ENCODE measurements around the gene OPRM1.
"Not testable (repeated sequence)": the region's sequence is repeated elsewhere in the genome, so short reads cannot be mapped to it uniquely, and the experiment has no call there.

OPRM1 gene

DNA sequence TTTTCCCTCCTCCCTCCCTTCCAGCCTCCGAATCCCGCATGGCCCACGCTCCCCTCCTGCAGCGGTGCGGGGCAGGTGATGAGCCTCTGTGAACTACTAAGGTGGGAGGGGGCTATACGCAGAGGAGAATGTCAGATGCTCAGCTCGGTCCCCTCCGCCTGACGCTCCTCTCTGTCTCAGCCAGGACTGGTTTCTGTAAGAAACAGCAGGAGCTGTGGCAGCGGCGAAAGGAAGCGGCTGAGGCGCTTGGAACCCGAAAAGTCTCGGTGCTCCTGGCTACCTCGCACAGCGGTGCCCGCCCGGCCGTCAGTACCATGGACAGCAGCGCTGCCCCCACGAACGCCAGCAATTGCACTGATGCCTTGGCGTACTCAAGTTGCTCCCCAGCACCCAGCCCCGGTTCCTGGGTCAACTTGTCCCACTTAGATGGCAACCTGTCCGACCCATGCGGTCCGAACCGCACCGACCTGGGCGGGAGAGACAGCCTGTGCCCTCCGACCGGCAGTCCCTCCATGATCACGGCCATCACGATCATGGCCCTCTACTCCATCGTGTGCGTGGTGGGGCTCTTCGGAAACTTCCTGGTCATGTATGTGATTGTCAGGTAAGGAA lies at the start of gene OPRM1:
Gene OPRM1, plus strand, starts transcription at position 10 of the 612 bp plus-strand sequence. Its CDS starts 305 bp downstream, at position 315.
- DNase-seq (ENCODE audit: low read depth) = no peak

DNA sequence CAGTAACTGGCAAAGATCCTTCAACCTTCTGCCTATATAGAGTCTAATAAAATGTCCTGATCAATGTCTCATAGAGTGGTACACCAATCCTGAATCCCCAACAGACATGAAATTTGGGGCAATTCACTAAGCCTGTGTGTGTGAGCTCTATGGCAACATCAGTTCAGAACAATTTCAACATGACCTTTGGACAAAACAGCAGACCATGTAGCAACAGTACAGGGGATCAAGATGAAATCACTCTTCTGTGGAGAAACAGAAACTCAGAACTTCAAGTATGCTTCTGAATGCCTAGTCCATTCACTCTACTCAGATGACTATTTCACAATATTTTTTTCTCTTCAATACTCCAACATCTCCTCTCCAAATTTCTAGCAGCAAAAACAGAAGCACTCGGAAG lies 49.1 kb upstream of the OPRM1 start:
- DNase-seq (ENCODE audit: low read depth) = no peak

- no peak for DNase-seq (ENCODE audit: low read depth)
These were observed 45.0 kb upstream of the OPRM1 start for GRCh38 chr6:153994004-153994403.

DNA sequence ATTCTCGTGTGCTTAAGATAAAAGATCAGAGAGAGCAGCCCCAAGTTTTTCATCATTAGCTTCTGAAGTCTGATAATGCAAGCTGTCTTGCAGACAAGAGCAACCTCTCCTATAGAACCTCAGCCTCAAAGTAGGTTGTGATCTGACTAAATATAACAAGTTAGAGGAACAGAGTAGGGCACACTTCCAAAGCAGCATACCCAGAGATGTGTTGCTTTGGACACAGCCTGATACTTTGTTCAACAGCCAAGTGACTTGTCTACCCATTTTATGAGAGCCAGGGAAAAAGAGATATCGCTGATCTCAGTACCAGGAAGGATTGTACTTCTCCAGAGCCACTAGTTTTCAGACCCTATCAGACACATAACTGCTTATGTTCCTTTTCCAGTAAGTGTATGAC lies 44.2 kb upstream of the OPRM1 start:
- no peak for DNase-seq (ENCODE audit: low read depth)

GRCh38 chr6:153997221-153997620 lies 41.8 kb upstream of the OPRM1 start:
- no peak for DNase-seq (ENCODE audit: low read depth)

GRCh38 chr6:154001494-154002285 lies 37.4 kb upstream of the OPRM1 start:
- DNase-seq (ENCODE audit: low read depth) = no peak

DNA sequence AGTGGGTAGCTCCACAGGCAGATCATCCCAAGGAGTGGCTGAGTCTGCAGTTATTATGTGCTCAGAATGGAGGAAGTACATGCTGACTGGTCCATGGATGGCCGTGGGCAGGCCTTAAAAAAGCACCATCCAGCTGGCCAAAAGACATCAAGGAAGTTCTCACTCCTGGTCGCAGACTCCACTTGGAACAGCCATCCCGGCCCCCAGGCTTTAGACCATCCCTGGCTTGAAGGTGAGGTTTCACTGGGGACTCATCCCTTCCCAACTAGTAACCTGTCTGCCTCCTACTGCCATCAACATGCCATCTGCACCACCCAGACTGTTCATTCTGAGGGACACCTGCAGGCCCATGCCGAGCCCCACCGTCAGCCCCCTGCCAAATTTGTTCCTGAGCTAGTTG lies 36.1 kb upstream of the OPRM1 start:
- no peak for DNase-seq (ENCODE audit: low read depth)

GRCh38 chr6:154010371-154010770 lies 28.7 kb upstream of the OPRM1 start:
- DNase-seq (ENCODE audit: low read depth) = no peak

DNA sequence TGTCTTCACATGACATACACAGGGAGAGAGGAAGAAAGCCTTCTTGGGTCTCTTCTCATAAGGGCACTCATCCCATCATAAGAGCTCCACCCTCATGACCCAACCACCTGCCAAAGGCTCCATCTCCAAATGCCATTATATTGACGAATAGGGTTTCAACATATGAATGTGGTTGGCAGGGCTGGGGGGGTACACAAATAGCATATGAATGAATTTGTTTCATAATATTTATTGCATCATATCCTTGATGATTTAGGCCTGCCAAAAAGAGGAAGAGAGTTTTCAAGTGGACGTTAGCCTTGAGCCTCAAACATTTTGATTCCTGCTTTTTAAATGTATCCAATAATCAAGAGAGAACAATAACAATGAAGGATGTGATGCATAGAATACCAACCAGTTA lies 26.2 kb upstream of the OPRM1 start:
- DNase-seq (ENCODE audit: low read depth) = peak; percentile 52

- DNase-seq (ENCODE audit: low read depth) = no peak
These were observed 21.3 kb upstream of the OPRM1 start for GRCh38 chr6:154017786-154018185.

DNA sequence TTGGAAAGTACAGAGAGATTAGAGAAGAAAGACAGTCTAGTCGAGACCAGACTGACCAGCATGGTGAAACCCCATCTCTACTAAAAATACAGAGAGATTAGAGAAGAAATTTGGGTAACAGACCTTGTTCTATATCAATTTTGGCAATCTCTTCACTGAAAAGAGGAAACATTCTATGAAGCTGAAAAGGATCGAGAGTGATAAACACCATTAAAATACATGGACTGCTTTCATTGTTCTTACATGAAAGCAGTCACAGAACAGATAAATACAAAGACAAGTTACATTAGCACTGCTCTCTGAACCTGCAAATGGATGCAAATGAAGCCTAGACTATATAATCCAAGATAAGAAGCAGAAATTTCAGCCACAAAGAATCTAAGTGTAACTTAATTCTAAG lies 8.4 kb upstream of the OPRM1 start:
- no peak for DNase-seq (ENCODE audit: low read depth)

DNA sequence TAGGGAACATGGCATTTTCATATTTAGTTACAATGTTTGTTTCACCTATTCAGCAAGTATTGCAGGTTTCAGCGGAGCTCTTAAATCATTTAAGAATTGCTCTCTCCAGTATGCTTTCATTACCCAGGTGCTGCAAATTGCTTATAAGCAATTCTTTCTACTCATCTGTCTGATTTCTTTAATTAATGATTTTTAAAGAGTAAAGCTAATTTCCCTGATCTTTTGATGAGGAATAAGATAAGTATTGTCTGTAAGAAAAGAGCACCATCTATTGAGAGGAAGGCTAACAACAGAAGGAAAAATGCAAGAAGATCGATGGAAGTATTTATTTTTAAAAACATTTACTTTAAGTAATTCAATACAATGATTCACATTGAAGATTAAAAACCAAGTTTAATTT lies 2.0 kb downstream of the OPRM1 start:
- no peak for DNase-seq (ENCODE audit: low read depth)

- no peak for DNase-seq (ENCODE audit: low read depth)
These were observed 14.1 kb downstream of the OPRM1 start for GRCh38 chr6:154053141-154053540.

GRCh38 chr6:154056536-154056935 lies 17.5 kb downstream of the OPRM1 start:
- no peak for DNase-seq (ENCODE audit: low read depth)

DNA sequence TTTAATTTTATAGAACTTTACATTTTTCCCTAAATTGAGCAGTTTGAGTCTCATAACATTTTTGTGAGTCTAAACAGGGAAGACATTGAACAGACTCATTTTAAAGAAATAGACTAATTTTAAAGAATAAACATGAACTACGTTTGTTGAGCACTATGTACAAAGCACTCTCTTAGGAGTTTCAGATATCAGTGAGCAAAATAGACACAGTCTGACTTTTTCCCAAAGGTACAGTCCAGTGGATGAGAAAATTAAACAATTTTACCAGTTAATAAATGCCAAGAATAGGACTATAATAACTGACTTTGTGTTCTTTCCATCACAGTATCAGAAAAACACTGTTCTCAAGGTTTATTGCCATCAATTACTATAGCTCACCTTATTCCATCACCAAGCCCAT lies 18.1 kb downstream of the OPRM1 start:
- no peak for DNase-seq (ENCODE audit: low read depth)

DNA sequence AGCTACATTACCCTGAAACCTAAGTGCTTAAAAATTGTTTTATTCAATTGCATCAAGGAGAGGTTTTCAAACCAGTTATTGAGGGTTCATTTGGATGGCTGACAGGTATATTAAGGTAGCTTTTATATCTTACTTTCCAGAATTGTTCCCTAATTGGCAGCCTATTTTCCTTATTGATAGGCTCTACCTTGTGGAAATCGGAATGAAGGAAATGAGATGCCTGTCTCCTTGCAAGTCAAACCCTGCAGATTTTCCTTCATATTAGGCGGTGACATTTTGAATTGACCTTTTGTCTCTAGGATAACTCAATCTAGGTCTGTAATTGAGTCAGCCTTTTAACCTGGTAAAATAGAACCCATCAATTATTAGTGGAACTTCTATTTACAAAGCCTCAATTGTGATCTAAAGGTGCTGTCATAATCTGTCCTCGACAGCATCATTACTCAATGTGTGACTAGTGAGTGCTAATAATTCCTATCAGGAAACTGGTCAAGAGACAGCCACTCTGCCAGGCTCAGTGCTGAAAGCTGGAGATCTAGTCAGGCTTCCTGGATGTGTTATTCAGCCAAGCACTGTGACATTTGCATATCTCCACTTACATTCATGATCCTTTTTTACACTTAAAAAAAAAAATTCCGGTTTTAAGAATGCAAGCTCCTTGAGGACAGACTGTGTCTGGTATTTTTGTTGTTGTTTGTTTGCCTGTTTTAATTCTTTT lies 20.1 kb downstream of the OPRM1 start:
- no peak for DNase-seq (ENCODE audit: low read depth)

GRCh38 chr6:154060076-154060475 lies 21.0 kb downstream of the OPRM1 start:
- DNase-seq (ENCODE audit: low read depth) = no peak

- DNase-seq (ENCODE audit: low read depth) = no peak
These were observed 31.0 kb downstream of the OPRM1 start for GRCh38 chr6:154070041-154070440.

- DNase-seq (ENCODE audit: low read depth) = no peak
These were observed 31.6 kb downstream of the OPRM1 start for GRCh38 chr6:154070657-154071056.

DNA sequence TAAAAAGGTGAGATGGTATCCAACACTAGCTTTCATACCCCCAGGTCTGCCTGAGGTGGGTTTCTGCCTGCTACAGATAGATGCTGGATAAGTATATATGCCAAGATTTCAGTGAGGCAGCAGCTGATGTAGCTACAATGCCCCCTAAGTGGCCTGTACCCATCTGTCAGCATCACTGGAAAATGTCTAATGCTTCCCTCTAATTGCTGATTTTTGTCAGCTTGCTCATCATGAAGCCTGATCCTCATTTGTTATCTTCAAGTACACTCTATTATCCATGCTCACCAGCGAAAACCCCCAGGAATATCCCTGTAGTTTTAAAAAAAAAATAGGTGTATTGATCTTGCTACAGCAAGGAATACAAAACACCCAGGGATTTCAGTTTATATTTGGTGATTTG lies 32.2 kb downstream of the OPRM1 start:
- DNase-seq (ENCODE audit: low read depth) = no peak

GRCh38 chr6:154071711-154072110 lies 32.7 kb downstream of the OPRM1 start:
- no peak for DNase-seq (ENCODE audit: low read depth)

DNA sequence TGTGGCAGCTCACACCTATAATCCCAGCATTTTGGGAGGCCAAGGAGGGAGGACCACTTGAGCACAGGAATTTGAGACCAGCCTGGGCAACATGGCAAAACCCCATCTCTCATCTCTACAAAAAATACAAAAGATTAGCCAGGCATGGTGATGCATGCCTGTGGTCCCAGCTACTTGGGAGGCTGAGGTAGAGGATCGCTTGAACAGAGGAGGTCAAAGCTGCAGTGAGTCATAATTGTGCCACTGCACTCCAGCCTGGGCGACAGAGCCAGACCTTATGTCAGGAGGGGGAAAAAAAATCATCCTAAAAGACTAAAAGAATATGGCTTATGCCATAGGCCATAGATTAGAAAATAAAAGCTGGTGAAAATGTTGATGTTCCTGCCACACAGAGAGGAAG lies 39.6 kb downstream of the OPRM1 start:
- not testable (repeated sequence) for DNase-seq (ENCODE audit: low read depth)

Data from HS-5 (cell line).